B cell (primary cell): ENCODE measurements around the gene DNAJB6. TPM values are rescaled to one million over a fixed set of nuclear protein-coding genes. Genes with fewer than 3 reads are reported as not detected.
"Not testable (repeated sequence)": the region's sequence is repeated elsewhere in the genome, so short reads cannot be mapped to it uniquely, and the experiment has no call there.

ENCODE experiments used
- ATAC-seq: fragments of 200-7000 bp; cut with Tn5 transposase; one replicate; pipeline ENCODE4 v1.10.0; 2021; ENCODE audit warnings: low read depth, mild to moderate bottlenecking, moderate number of reproducible peaks, moderate library complexity
- CTCF ChIA-PET: fragments of 350-600 bp; sonication (Branson Sonifier 250); formaldehyde crosslinking; loops from one replicate; lab custom pipeline; 2021; ENCODE audit warnings: antibody characterized with exemption, inconsistent platforms; lab: Charles Lee
- POLR2A ChIA-PET: fragments of 350-600 bp; sonication (Branson Sonifier 250); formaldehyde crosslinking; loops from one replicate; lab custom pipeline; 2021; ENCODE audit warnings: antibody characterized with exemption; lab: Charles Lee
- DNase-seq: peaks from one replicate; pipeline ENCODE4 v3.0.0; 2013
- H2AFZ ChIP-seq: 2 replicates; pipeline ENCODE4 v1.6.1; 2012; ENCODE audit warnings: mild to moderate bottlenecking, low read depth, low read length; ENCODE audit not compliant: insufficient read depth, poor library complexity, severe bottlenecking
- H3K27ac ChIP-seq, 2 donors: 1 replicate in 1 of 2; 2 replicates in 1 of 2; pipeline ENCODE4 v1.5.1; 2012 to 2013; ENCODE audit warnings: low read length in 2 of 2, mild to moderate bottlenecking in 2 of 2, moderate library complexity in 1 of 2
- H3K27me3 ChIP-seq, 4 experiments: fragments of 200-600 bp in 1 of 4; sonication (generic) in 1 of 4; replicated peaks in 1 of 4; 1 replicate in 2 of 4; 2 replicates in 2 of 4; pipeline versions ENCODE4 v1.6.1 to v1.7.0; 2013 to 2016; ENCODE audit warnings: low read length in 3 of 4, mild to moderate bottlenecking in 2 of 4, mixed read lengths in 1 of 4, moderate library complexity in 1 of 4; ENCODE audit not compliant: insufficient read depth in 4 of 4, control insufficient read depth in 3 of 4; ENCODE audit errors: control extremely low read depth in 1 of 4
- H3K36me3 ChIP-seq, 2 experiments: replicated peaks in 1 of 2; 1 replicate in 1 of 2; 2 replicates in 1 of 2; pipeline versions ENCODE4 v1.6.1 to v1.7.1; 2013; ENCODE audit warnings: low read length in 1 of 2; ENCODE audit not compliant: insufficient read depth in 2 of 2, control insufficient read depth in 1 of 2; ENCODE audit errors: control extremely low read depth in 1 of 2, extremely low read depth in 1 of 2
- H3K4me1 ChIP-seq, 2 donors: fragments of 200-600 bp in 1 of 2; sonication (generic) in 1 of 2; 1 replicate in 1 of 2; 2 replicates in 1 of 2; pipeline versions ENCODE4 v1.5.1 to v1.6.1; 2013 to 2017; ENCODE audit warnings: low read length in 2 of 2; ENCODE audit not compliant: control insufficient read depth in 2 of 2, insufficient read depth in 2 of 2
- H3K4me2 ChIP-seq: replicated peaks from 2 replicates; pipeline ENCODE3; 2012; ENCODE audit warnings: mild to moderate bottlenecking, low read depth, low read length; ENCODE audit not compliant: poor library complexity, severe bottlenecking
- H3K4me3 ChIP-seq, 5 experiments: fragments of 200-600 bp in 1 of 5; sonication (generic) in 1 of 5; 1 replicate in 3 of 5; 2 replicates in 2 of 5; pipeline versions ENCODE4 v1.5.1 to v1.7.0; 2011 to 2016; ENCODE audit warnings: low read length in 4 of 5, mild to moderate bottlenecking in 4 of 5, low read depth in 2 of 5, control low read depth in 1 of 5, moderate library complexity in 1 of 5; ENCODE audit not compliant: insufficient read depth in 1 of 5; ENCODE audit errors: control extremely low read depth in 1 of 5, extremely low read depth in 1 of 5
- H3K79me2 ChIP-seq: fragments of 200-600 bp; sonication (generic); one replicate; pipeline ENCODE4 v1.6.0; 2016; ENCODE audit warnings: low read length; ENCODE audit not compliant: control insufficient read depth, insufficient read depth
- H3K9ac ChIP-seq: fragments of 200-600 bp; sonication (generic); 2 replicates; pipeline ENCODE4 v1.6.1; 2017; ENCODE audit warnings: mild to moderate bottlenecking, low read length, moderate library complexity
- H3K9me3 ChIP-seq, 3 donors: one replicate each; pipeline versions ENCODE4 v1.6.1 to v1.7.1; 2013; ENCODE audit warnings: low read length in 2 of 3; ENCODE audit not compliant: control insufficient read depth in 2 of 3, insufficient read depth in 1 of 3; ENCODE audit errors: control extremely low read depth in 1 of 3
- H4K20me1 ChIP-seq: 2 replicates; pipeline ENCODE4 v1.6.0; 2012; ENCODE audit warnings: mild to moderate bottlenecking, low read length; ENCODE audit not compliant: insufficient read depth, control insufficient read depth, poor library complexity, severe bottlenecking
- H3K27ac Mint-ChIP-seq: one replicate; pipeline ENCODE4 v1.8.0; 2021; ENCODE audit warnings: mixed read lengths
- H3K27me3 Mint-ChIP-seq: one replicate; pipeline ENCODE4 v1.8.0; 2021; ENCODE audit warnings: mixed read lengths
- H3K4me1 Mint-ChIP-seq: one replicate; pipeline ENCODE4 v1.8.0; 2021; ENCODE audit warnings: mixed read lengths
- H3K4me3 Mint-ChIP-seq: one replicate; pipeline ENCODE4 v1.8.0; 2021; ENCODE audit warnings: mixed read lengths
- H3K9me3 Mint-ChIP-seq: one replicate; pipeline ENCODE4 v1.8.0; 2022; ENCODE audit warnings: mixed read lengths; ENCODE audit not compliant: insufficient read depth
- WGBS: methylation state at CpG from one replicate; pipeline ENCODE4 v1.1.5; 2013; ENCODE audit warnings: missing lambda C conversion rate; ENCODE audit not compliant: insufficient coverage; 5-methylcytosine and 5-hydroxymethylcytosine counted together
- intact Hi-C: fragments of 100-400 bp; cut with micrococcal nuclease; formaldehyde crosslinking; loops from one replicate; pipeline ENCODE4 v1.10.0; 2022
- polyA plus RNA-seq: library from polyadenylated mRNA; depleted of rRNA; stranded (reverse); fragments of >200 nt; gene quantifications from 2 replicates; pipeline ENCODE4 v1.2.3, GENCODE V29; 2012
- total RNA-seq, 2 donors: library from RNA; stranded (reverse); fragments of 120-200 nt in 1 of 2; gene quantifications; 1 replicate in 1 of 2; 2 replicates in 1 of 2; pipeline versions ENCODE4 v1.2.3 to v1.2.4, GENCODE V29; 2013 to 2022

The DNAJB6 gene
- total and polyA plus RNA-seq, 2 donors (not counting 1 experiment from before 2014, with no cell fraction given): 22.4 to 116 TPM

GRCh38 chr7:157330567-157330966 is 6.2 kb upstream of the DNAJB6 start:
- H3K27ac Mint-ChIP-seq, H4K20me1 ChIP-seq, DNase-seq, H3K36me3 ChIP-seq, H3K4me2 ChIP-seq, H3K4me3 ChIP-seq, H2AFZ ChIP-seq, H3K27me3 ChIP-seq, intact Hi-C loops, H3K9me3 ChIP-seq, H3K79me2 ChIP-seq, H3K27ac ChIP-seq, H3K9me3 Mint-ChIP-seq, POLR2A ChIA-PET, H3K9ac ChIP-seq, H3K4me3 Mint-ChIP-seq, ATAC-seq, H3K27me3 Mint-ChIP-seq: not testable (repeated sequence)
- WGBS: 100% methylated on average over 1 of the region's 10 CpGs
- H3K4me1 Mint-ChIP-seq: peaks cover 18% of the 10 kb centered on the region
- CTCF ChIA-PET: interaction anchor here (1.3 kb wide), 1 partner anchor 57 kb away, joined by 4 read pairs; no protein-coding TSS in a partner anchor
- peaks cover 10 to 15% of the 10 kb centered on the region in 2 donors for H3K4me1 ChIP-seq

- H3K4me1 Mint-ChIP-seq: peaks cover 22% of the 10 kb centered on the region
- DNase-seq, H3K9me3 ChIP-seq, H3K4me3 ChIP-seq, H3K4me2 ChIP-seq, intact Hi-C loops, H3K36me3 ChIP-seq, POLR2A ChIA-PET, H3K79me2 ChIP-seq, H3K27me3 ChIP-seq, ATAC-seq, H3K9ac ChIP-seq, H3K4me3 Mint-ChIP-seq, H2AFZ ChIP-seq, H4K20me1 ChIP-seq, H3K27ac ChIP-seq, H3K27me3 Mint-ChIP-seq, H3K9me3 Mint-ChIP-seq, H3K27ac Mint-ChIP-seq: not testable (repeated sequence)
- CTCF ChIA-PET: interaction anchor here (1.3 kb wide), 1 partner anchor 57 kb away, joined by 4 read pairs; no protein-coding TSS in a partner anchor
- H3K4me1 ChIP-seq: peaks cover 14 to 19% of the 10 kb centered on the region in 2 donors
- WGBS: no CpG with 5 or more reads among the region's 7 CpGs
These were observed 5.8 kb upstream of the DNAJB6 start for GRCh38 chr7:157331049-157331448.
